Measurements from ENCODE around the gene TUBB6. TPM values are rescaled to one million over a fixed set of nuclear protein-coding genes. Genes with fewer than 3 reads are reported as not detected.

The TUBB6 gene
- total and polyA plus RNA-seq, 2 of the 8 experiments (the other 6 are each of a cell fraction or from before 2014, with no cell fraction given), result 126 to 223 TPM

DNA sequence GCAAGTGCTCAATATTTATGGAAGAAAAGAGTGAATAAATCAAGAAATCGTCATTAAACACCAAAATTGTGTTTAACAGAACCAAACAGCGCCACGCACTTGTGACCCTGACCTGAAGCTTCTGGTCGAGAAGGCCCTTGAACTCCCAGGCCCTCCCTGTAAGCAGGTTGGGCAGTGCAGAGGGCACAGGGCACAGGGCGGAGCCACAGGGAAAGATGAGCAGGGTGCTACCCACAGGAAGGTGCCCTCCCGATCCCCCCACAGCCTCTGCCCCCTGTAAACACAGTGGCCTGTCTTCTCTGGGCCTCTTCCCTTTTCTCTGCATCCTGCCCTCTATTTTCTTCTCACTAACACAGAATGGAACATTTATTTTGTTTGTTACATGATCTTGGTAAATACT lies 16.9 kb upstream of the TUBB6 start:
- Histone ChIP-seq H3K27me3 (replicated peaks in 1 of 4; ENCODE audit: control insufficient read depth in 3 of 4, extremely low read depth in 1 of 4, insufficient read depth in 3 of 4, low read length in 3 of 4) (peaks cover 2 to 26% (median 20%) of the 10 kb centered on the region in 4 experiments), H2BK15ac (ENCODE audit: low read length) (no peak overlapping the region), H3K23ac (ENCODE audit: insufficient read length) (no peak overlapping the region), H2AFZ (ENCODE audit: low read length) (no peak overlapping the region), H3K36me3 (ENCODE audit: control insufficient read depth in 2 of 4, insufficient read depth in 4 of 4, low read length in 3 of 4) (no peaks in the 10 kb centered on the region), H3K9ac (replicated peaks in 1 of 4; ENCODE audit: extremely low read depth in 1 of 4, low read depth in 3 of 4, low read length in 3 of 4) (no peak overlapping the region), H3K18ac (ENCODE audit: extremely low read depth, low read length) (no peak overlapping the region), H3K4me3 (ENCODE audit: extremely low read depth in 1 of 4, insufficient read depth in 2 of 4, low read depth in 3 of 4, low read length in 4 of 4) (no peak overlapping the region), H2AK5ac (ENCODE audit: low read depth, low read length) (no peak overlapping the region), H3K23me2 (ENCODE audit: low read depth, low read length) (peaks cover 13% of the 10 kb centered on the region), H3K79me1 (ENCODE audit: low read depth, low read length) (no peaks in the 10 kb centered on the region; the same call in 1 of the 2 replicates), H3K79me2 (ENCODE audit: control insufficient read depth in 1 of 2, insufficient read depth in 2 of 2, low read length in 2 of 2) (no peaks in the 10 kb centered on the region), H3K27ac (ENCODE audit: low read depth, low read length) (no peak overlapping the region), H3K9me3 (ENCODE audit: insufficient read depth in 2 of 2, low read depth in 1 of 2, low read length in 1 of 2) (no peaks in the 10 kb centered on the region), H3K56ac (replicated peaks; ENCODE audit: insufficient read length, low read depth, low read length) (no peak overlapping the region), H4K20me1 (replicated peaks in 1 of 2; ENCODE audit: control insufficient read depth in 1 of 2, insufficient read depth in 2 of 2, low read length in 2 of 2) (no peaks in the 10 kb centered on the region), H2BK5ac (ENCODE audit: low read depth, low read length) (no peak overlapping the region), H3K4me1 (replicated peaks in 1 of 4; ENCODE audit: control insufficient read depth in 3 of 4, insufficient read depth in 4 of 4, low read length in 3 of 4) (peaks cover 0 to 10% (median 6%) of the 10 kb centered on the region in 4 experiments; a peak in 5 of 7 replicates), H2BK12ac (ENCODE audit: low read depth, low read length) (no peak overlapping the region), H2BK120ac (replicated peaks; ENCODE audit: low read depth, low read length) (no peak overlapping the region), H3K14ac (ENCODE audit: insufficient read length) (no peak overlapping the region), H4K5ac (ENCODE audit: insufficient read length, low read depth, low read length) (no peak overlapping the region), H2BK20ac (ENCODE audit: low read length) (no peak overlapping the region), H3K4me2 (ENCODE audit: insufficient read depth in 1 of 2, low read depth in 2 of 2, low read length in 2 of 2) (no peak overlapping the region), H4K91ac (replicated peaks; ENCODE audit: insufficient read length, low read length) (no peak overlapping the region), H3K4ac (replicated peaks; ENCODE audit: insufficient read length, low read depth, low read length) (no peak overlapping the region), H4K8ac (ENCODE audit: extremely low read depth, insufficient read depth, low read length) (no peak overlapping the region)
- FAIRE-seq (no peak), DNase-seq (ENCODE audit: low read depth in 1 of 2, low spot score in 2 of 2) (no peak)
- WGBS, 2 experiments (ENCODE audit: extremely low coverage in 1 of 2, insufficient coverage in 1 of 2, insufficient read length in 1 of 2, insufficient replicate concordance in 2 of 2, low coverage in 1 of 2, low lambda C conversion rate in 2 of 2, missing lambda C conversion rate in 1 of 2), result 89% methylated on average over 6 of the region's 6 CpGs; no CpG with 5 or more reads in 1 of the 2 experiments
- CTCF ChIA-PET (ENCODE audit: partially characterized antibody), result interaction anchor here (1.0 to 1.8 kb wide), 2 partner anchors 9 to 11 kb away, joined by 7 read pairs; no protein-coding TSS in a partner anchor
- POLR2A ChIA-PET (ENCODE audit: partially characterized antibody), result no interaction called here
- TF ChIP-seq JUND (IDR thresholded peaks at IDR 0.05; ENCODE audit: low read length) (no peak), YY1 (IDR thresholded peaks at IDR 0.05; ENCODE audit: low read depth, low read length) (no peak), TAF1 (IDR thresholded peaks at IDR 0.05; ENCODE audit: low read depth, low read length) (no peak), EGR1 (IDR thresholded peaks at IDR 0.05; ENCODE audit: borderline replicate concordance, low read depth, low read length) (no peak), ASH2L (IDR thresholded peaks at IDR 0.05; ENCODE audit: low read length) (no peak), CEBPB (IDR thresholded peaks at IDR 0.05; ENCODE audit: low read depth, low read length) (no peak), KDM1A (IDR thresholded peaks at IDR 0.05; ENCODE audit: borderline replicate concordance, low read length) (no peak), GABPA (IDR thresholded peaks at IDR 0.05; ENCODE audit: borderline replicate concordance, insufficient read depth, low read length) (no peak)
- TF ChIP-seq, protein P1, sequence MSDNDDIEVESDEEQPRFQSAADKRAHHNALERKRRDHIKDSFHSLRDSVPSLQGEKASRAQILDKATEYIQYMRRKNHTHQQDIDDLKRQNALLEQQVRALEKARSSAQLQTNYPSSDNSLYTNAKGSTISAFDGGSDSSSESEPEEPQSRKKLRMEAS (IDR thresholded peaks at IDR 0.05), result no peak

Measured in H1 (cell line).